ENCODE data around the gene PRKCE. TPM values are rescaled to one million over a fixed set of nuclear protein-coding genes. Genes with fewer than 3 reads are reported as not detected.

PRKCE gene
- total and polyA plus RNA-seq, 2 experiments from 2014 or later = 0.94 to 1.2 TPM

- TF ChIP-seq ZNF114 (CRISPR knock-in tag; IDR thresholded peaks at IDR 0.05) (no peak), EZH2phosphoT487 (IDR thresholded peaks at IDR 0.05; ENCODE audit: unreplicated experiment) (no peak), ETS1 (IDR thresholded peaks at IDR 0.05) (no peak), NANOG (IDR thresholded peaks at IDR 0.05; ENCODE audit: borderline replicate concordance) (no peak), CTCF (conservative IDR thresholded peaks at IDR 0.05; ENCODE audit: low read depth in 2 of 2) (no peak)
- H3K27me3 Mint-ChIP-seq (ENCODE audit: insufficient read depth, low read depth, poor library complexity) = no peaks in the 10 kb centered on the region
- Histone ChIP-seq H3K36me3 (ENCODE audit: insufficient read depth) (no peaks in the 10 kb centered on the region), H4K20me1 (replicated peaks; ENCODE audit: insufficient read depth) (no peaks in the 10 kb centered on the region), H3F3A (replicated peaks; ENCODE audit: low read depth) (no peaks in the 10 kb centered on the region), H3K27me3 (ENCODE audit: insufficient read depth) (no peaks in the 10 kb centered on the region), H3K9me2 (ENCODE audit: insufficient read depth) (no peaks in the 10 kb centered on the region), H2AFZ (no peak overlapping the region), H3K27ac (ENCODE audit: low read depth) (no peak overlapping the region), H3K4me1 (ENCODE audit: insufficient read depth) (no peaks in the 10 kb centered on the region), H3K79me2 (replicated peaks; ENCODE audit: insufficient read depth) (no peaks in the 10 kb centered on the region), H3K4me3 (no peak overlapping the region), H3K4me2 (no peak overlapping the region)
- no peak overlapping the region for H3K4me3 Mint-ChIP-seq
- H3K36me3 Mint-ChIP-seq (ENCODE audit: low read depth) = no peaks in the 10 kb centered on the region; the same call in 2 of the 3 replicates
- H3K9me3 Mint-ChIP-seq = no peaks in the 10 kb centered on the region
- DNase-seq (ENCODE audit: low spot score) (no peak), ATAC-seq (no peak)
- no peak overlapping the region for H3K27ac Mint-ChIP-seq
- peaks cover 4% of the 10 kb centered on the region; the same call in 2 of the 3 replicates for H3K4me1 Mint-ChIP-seq
These were observed 330.0 kb downstream of the PRKCE start for GRCh38 chr2:45981384-45981930.

- ATAC-seq (no peak), DNase-seq (ENCODE audit: low spot score) (no peak)
- no peak overlapping the region for H3K27ac Mint-ChIP-seq
- no peaks in the 10 kb centered on the region for H3K4me1 ChIP-seq (ENCODE audit: insufficient read depth)
- H3K4me3 ChIP-seq = no peak overlapping the region
- no peaks in the 10 kb centered on the region; the same call in 2 of the 3 replicates for H3K36me3 Mint-ChIP-seq (ENCODE audit: low read depth)
- no peak overlapping the region for H2AFZ ChIP-seq
- H4K20me1 ChIP-seq (replicated peaks; ENCODE audit: insufficient read depth) = no peaks in the 10 kb centered on the region
- peaks cover 8% of the 10 kb centered on the region; the same call in 2 of the 3 replicates for H3K4me1 Mint-ChIP-seq
- H3K27me3 ChIP-seq (ENCODE audit: insufficient read depth) = no peaks in the 10 kb centered on the region
- H3K9me2 ChIP-seq (ENCODE audit: insufficient read depth) = no peaks in the 10 kb centered on the region
- H3K27me3 Mint-ChIP-seq (ENCODE audit: insufficient read depth, low read depth, poor library complexity) = peaks cover 2% of the 10 kb centered on the region
- H3K79me2 ChIP-seq (replicated peaks; ENCODE audit: insufficient read depth) = no peaks in the 10 kb centered on the region
- no peak overlapping the region for H3K27ac ChIP-seq (ENCODE audit: low read depth)
- H3K4me3 Mint-ChIP-seq = no peak overlapping the region
- no peaks in the 10 kb centered on the region for H3K36me3 ChIP-seq (ENCODE audit: insufficient read depth)
- H3K9me3 Mint-ChIP-seq = no peaks in the 10 kb centered on the region
- no peak overlapping the region for H3K4me2 ChIP-seq
- no peaks in the 10 kb centered on the region for H3F3A ChIP-seq (replicated peaks; ENCODE audit: low read depth)
- TF ChIP-seq STAT1 (IDR thresholded peaks at IDR 0.05; ENCODE audit: unreplicated experiment) = no peak
- TF ChIP-seq, protein P1, sequence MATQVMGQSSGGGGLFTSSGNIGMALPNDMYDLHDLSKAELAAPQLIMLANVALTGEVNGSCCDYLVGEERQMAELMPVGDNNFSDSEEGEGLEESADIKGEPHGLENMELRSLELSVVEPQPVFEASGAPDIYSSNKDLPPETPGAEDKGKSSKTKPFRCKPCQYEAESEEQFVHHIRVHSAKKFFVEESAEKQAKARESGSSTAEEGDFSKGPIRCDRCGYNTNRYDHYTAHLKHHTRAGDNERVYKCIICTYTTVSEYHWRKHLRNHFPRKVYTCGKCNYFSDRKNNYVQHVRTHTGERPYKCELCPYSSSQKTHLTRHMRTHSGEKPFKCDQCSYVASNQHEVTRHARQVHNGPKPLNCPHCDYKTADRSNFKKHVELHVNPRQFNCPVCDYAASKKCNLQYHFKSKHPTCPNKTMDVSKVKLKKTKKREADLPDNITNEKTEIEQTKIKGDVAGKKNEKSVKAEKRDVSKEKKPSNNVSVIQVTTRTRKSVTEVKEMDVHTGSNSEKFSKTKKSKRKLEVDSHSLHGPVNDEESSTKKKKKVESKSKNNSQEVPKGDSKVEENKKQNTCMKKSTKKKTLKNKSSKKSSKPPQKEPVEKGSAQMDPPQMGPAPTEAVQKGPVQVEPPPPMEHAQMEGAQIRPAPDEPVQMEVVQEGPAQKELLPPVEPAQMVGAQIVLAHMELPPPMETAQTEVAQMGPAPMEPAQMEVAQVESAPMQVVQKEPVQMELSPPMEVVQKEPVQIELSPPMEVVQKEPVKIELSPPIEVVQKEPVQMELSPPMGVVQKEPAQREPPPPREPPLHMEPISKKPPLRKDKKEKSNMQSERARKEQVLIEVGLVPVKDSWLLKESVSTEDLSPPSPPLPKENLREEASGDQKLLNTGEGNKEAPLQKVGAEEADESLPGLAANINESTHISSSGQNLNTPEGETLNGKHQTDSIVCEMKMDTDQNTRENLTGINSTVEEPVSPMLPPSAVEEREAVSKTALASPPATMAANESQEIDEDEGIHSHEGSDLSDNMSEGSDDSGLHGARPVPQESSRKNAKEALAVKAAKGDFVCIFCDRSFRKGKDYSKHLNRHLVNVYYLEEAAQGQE (IDR thresholded peaks at IDR 0.05; ENCODE audit: unreplicated experiment) = no peak
- no peak for TF ChIP-seq EZH2 (IDR thresholded peaks at IDR 0.05; ENCODE audit: low read depth, unreplicated experiment)
- no peak for TF ChIP-seq EZH2phosphoT487 (IDR thresholded peaks at IDR 0.05; ENCODE audit: unreplicated experiment)
- TF ChIP-seq, protein P2, sequence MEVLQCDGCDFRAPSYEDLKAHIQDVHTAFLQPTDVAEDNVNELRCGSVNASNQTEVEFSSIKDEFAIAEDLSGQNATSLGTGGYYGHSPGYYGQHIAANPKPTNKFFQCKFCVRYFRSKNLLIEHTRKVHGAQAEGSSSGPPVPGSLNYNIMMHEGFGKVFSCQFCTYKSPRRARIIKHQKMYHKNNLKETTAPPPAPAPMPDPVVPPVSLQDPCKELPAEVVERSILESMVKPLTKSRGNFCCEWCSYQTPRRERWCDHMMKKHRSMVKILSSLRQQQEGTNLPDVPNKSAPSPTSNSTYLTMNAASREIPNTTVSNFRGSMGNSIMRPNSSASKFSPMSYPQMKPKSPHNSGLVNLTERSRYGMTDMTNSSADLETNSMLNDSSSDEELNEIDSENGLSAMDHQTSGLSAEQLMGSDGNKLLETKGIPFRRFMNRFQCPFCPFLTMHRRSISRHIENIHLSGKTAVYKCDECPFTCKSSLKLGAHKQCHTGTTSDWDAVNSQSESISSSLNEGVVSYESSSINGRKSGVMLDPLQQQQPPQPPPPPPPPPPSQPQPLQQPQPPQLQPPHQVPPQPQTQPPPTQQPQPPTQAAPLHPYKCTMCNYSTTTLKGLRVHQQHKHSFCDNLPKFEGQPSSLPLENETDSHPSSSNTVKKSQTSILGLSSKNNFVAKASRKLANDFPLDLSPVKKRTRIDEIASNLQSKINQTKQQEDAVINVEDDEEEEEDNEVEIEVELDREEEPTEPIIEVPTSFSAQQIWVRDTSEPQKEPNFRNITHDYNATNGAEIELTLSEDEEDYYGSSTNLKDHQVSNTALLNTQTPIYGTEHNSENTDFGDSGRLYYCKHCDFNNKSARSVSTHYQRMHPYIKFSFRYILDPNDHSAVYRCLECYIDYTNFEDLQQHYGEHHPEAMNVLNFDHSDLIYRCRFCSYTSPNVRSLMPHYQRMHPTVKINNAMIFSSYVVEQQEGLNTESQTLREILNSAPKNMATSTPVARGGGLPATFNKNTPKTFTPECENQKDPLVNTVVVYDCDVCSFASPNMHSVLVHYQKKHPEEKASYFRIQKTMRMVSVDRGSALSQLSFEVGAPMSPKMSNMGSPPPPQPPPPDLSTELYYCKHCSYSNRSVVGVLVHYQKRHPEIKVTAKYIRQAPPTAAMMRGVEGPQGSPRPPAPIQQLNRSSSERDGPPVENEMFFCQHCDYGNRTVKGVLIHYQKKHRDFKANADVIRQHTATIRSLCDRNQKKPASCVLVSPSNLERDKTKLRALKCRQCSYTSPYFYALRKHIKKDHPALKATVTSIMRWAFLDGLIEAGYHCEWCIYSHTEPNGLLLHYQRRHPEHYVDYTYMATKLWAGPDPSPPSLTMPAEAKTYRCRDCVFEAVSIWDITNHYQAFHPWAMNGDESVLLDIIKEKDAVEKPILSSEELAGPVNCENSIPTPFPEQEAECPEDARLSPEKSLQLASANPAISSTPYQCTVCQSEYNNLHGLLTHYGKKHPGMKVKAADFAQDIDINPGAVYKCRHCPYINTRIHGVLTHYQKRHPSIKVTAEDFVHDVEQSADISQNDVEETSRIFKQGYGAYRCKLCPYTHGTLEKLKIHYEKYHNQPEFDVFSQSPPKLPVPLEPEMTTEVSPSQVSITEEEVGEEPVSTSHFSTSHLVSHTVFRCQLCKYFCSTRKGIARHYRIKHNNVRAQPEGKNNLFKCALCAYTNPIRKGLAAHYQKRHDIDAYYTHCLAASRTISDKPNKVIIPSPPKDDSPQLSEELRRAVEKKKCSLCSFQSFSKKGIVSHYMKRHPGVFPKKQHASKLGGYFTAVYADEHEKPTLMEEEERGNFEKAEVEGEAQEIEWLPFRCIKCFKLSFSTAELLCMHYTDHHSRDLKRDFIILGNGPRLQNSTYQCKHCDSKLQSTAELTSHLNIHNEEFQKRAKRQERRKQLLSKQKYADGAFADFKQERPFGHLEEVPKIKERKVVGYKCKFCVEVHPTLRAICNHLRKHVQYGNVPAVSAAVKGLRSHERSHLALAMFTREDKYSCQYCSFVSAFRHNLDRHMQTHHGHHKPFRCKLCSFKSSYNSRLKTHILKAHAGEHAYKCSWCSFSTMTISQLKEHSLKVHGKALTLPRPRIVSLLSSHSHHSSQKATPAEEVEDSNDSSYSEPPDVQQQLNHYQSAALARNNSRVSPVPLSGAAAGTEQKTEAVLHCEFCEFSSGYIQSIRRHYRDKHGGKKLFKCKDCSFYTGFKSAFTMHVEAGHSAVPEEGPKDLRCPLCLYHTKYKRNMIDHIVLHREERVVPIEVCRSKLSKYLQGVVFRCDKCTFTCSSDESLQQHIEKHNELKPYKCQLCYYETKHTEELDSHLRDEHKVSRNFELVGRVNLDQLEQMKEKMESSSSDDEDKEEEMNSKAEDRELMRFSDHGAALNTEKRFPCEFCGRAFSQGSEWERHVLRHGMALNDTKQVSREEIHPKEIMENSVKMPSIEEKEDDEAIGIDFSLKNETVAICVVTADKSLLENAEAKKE (CRISPR knock-in tag; IDR thresholded peaks at IDR 0.05) = no peak
These were observed 330.6 kb downstream of the PRKCE start for GRCh38 chr2:45982096-45982495.
